Activated B cell treated with CpG ODN at 0.5 μM for 24 hours (primary cell): ENCODE data around the gene GJA3. TPM values are rescaled to one million over a fixed set of nuclear protein-coding genes. Genes with fewer than 3 reads are reported as not detected.

Experiments used
- ATAC-seq: fragments of 200-7000 bp; cut with Tn5 transposase; one replicate; pipeline ENCODE4 v1.10.0; 2021; ENCODE audit warnings: low read depth, mild to moderate bottlenecking, moderate library complexity
- CTCF ChIA-PET: fragments of 350-600 bp; sonication (Branson Sonifier 250); formaldehyde crosslinking; loops from one replicate; lab custom pipeline; 2021; ENCODE audit warnings: antibody characterized with exemption; lab: Charles Lee
- POLR2A ChIA-PET: fragments of 350-600 bp; sonication (Branson Sonifier 250); formaldehyde crosslinking; loops from one replicate; lab custom pipeline; 2021; ENCODE audit warnings: antibody characterized with exemption; lab: Charles Lee
- DNase-seq: peaks from one replicate; pipeline ENCODE4 v3.0.0; 2022
- H3K27ac Mint-ChIP-seq: one replicate; pipeline ENCODE4 v1.8.0; 2020; ENCODE audit warnings: mixed read lengths
- H3K27me3 Mint-ChIP-seq: one replicate; pipeline ENCODE4 v1.8.0; 2021; ENCODE audit warnings: mixed read lengths
- H3K36me3 Mint-ChIP-seq: one replicate; pipeline ENCODE4 v1.8.0; 2021; ENCODE audit warnings: low read depth, mixed read lengths
- H3K4me1 Mint-ChIP-seq: one replicate; pipeline ENCODE4 v1.8.0; 2021; ENCODE audit warnings: mixed read lengths
- H3K4me3 Mint-ChIP-seq: one replicate; pipeline ENCODE4 v1.8.0; 2020; ENCODE audit warnings: mild to moderate bottlenecking, mixed read lengths
- H3K9me3 Mint-ChIP-seq: one replicate; pipeline ENCODE4 v1.8.0; 2020; ENCODE audit warnings: mixed read lengths
- CTCF ChIP-seq: fragments of 200-600 bp; IDR thresholded peaks from one replicate; pipeline ENCODE4 v1.8.0; 2022; ENCODE audit warnings: antibody characterized with exemption, mild to moderate bottlenecking
- intact Hi-C: fragments of 100-400 bp; cut with micrococcal nuclease; formaldehyde crosslinking; loops from one replicate; pipeline ENCODE4 v1.15.1; 2024
- total RNA-seq: library from RNA; stranded (reverse); gene quantifications from 2 replicates; pipeline ENCODE4 v1.2.3, GENCODE V29; 2022

The GJA3 gene
- total RNA-seq, 1 donor from 2014 or later: 0.09 TPM

DNA sequence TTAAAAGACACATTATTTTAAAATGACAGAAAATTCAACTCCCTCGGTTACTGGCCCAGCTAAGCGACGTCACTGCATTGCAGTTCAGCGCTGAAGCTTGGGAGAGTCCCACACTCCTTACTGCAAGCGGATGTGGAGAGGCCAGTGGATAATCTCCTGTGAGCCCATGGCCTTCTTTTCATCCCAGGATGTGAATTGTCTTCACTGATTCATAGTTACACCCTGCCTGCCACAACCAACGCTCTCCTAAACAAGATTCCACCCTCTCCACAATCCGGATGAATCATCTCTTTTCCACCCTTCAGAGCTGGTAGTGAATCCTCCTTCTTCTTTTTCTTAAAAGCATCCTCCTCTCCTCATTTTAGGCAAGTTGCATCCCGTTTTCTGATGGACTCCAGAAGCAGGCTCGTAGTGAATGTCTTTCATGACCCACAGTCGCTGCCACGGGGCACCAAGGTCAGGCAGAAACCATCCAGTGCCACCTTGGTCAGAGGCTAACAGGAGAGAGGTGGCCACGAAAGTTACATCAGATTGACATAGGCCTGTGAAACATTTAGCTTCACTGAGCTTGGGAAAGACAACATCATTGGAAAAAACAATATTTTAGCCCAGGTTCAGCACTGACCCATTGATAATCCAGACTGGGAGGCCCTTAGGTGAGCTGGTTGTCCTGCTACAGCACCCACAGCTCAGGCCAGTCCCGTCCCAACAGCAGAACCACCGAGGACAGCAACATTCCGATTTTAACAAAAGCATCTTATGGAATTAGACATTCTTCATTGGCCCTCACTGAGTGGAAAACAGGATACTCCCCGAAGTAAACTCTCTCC is 29.8 kb upstream of the GJA3 start:
- Mint-ChIP-seq H3K9me3 (no peaks in the 10 kb centered on the region), H3K4me3 (no peak overlapping the region), H3K36me3 (no peaks in the 10 kb centered on the region), H3K27ac (no peak overlapping the region), H3K4me1 (peaks cover 20% of the 10 kb centered on the region), H3K27me3 (peaks cover 42% of the 10 kb centered on the region)
- POLR2A ChIA-PET: interaction anchor here (0.6 kb wide), 1 partner anchor 557 kb away, joined by 3 read pairs; the partner anchor contains the start of gene MPHOSPH8
- ATAC-seq: no peak
- DNase-seq: no peak
- intact Hi-C loops: loop anchor here (1.0 to 10.0 kb wide), 3 partner anchors 8 to 514 kb away; partner anchors contain the start of gene IL17D
- TF ChIP-seq CTCF: no peak
- CTCF ChIA-PET: interaction anchor here (1.1 kb wide), 1 partner anchor 12 kb away, joined by 4 read pairs; no protein-coding TSS in a partner anchor

DNA sequence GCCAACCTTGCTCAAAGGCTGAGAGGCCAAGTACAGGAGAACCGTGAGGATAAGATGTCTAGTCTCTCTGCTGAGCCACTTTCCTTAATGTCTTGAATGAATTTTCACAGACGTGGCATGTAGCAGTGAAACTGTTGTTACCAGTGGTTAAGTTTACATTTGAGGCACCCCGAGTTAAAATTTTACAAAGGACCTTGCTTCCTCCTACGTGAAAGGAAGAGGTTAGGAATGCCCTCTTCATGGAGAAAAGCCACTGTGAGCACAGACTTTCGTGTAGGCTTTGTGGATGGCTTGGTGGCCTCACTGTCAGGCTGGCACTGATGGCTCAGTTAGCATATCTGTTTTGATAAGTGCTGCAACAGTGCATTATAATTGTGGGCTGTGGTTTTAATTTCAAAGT is 29.2 kb upstream of the GJA3 start:
- intact Hi-C loops: loop anchor here (10.0 kb wide), 2 partner anchors 305 to 515 kb away; partner anchors contain the start of gene IL17D
- no peak overlapping the region for H3K27ac Mint-ChIP-seq
- no peak overlapping the region for H3K4me3 Mint-ChIP-seq
- peaks cover 39% of the 10 kb centered on the region for H3K27me3 Mint-ChIP-seq
- ATAC-seq: no peak
- no peak for TF ChIP-seq CTCF
- H3K4me1 Mint-ChIP-seq: peaks cover 20% of the 10 kb centered on the region
- DNase-seq: no peak
- CTCF ChIA-PET: no interaction called here
- no peaks in the 10 kb centered on the region for H3K9me3 Mint-ChIP-seq
- no peaks in the 10 kb centered on the region for H3K36me3 Mint-ChIP-seq
- POLR2A ChIA-PET: no interaction called here

DNA sequence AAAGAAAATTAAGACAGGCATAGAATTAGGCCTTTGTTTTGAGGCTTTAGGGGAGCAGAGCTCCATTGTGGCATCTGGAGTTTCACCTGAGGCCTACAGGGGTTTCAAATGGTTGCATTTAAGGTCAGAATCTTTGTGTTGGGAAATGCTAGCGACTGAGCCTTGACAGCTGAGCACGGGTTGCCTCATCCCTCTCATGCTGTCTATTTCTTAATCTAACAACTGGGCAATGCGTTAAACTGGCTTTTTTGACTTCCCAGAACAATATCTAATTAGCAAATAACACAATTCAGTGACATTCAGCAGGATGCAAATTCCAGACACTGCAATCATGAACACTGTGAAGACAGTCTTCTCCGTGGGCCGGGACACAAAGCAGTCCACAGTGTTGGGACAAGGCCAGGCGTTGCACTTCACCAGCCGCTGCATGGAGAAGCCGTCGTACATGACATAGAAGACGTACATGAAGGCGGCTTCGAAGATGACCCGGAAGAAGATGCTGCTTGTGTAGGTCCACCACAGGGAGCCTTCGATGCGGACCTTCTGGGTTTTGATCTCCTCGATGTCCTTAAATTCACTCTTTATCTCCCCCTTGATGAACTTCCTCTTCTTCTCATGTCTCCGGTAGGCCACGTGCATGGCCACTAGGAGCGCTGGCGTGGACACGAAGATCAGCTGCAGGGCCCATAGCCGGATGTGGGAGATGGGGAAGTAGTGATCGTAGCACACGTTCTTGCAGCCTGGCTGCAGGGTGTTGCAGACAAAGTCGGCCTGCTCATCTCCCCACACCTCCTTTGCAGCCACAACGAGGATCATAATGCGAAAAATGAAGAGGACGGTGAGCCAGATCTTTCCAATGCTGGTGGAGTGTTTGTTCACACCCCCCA is 28.1 kb upstream of the GJA3 start:
- POLR2A ChIA-PET: no interaction called here
- H3K27me3 Mint-ChIP-seq: peaks cover 27% of the 10 kb centered on the region
- intact Hi-C loops: no loop called here
- no peak overlapping the region for H3K27ac Mint-ChIP-seq
- TF ChIP-seq CTCF: no peak
- no peaks in the 10 kb centered on the region for H3K36me3 Mint-ChIP-seq
- CTCF ChIA-PET: interaction anchor here (1.1 kb wide), 1 partner anchor 8 kb away, joined by 3 read pairs; no protein-coding TSS in a partner anchor
- peaks cover 9% of the 10 kb centered on the region for H3K4me1 Mint-ChIP-seq
- H3K9me3 Mint-ChIP-seq: no peaks in the 10 kb centered on the region
- H3K4me3 Mint-ChIP-seq: no peak overlapping the region
- DNase-seq: no peak
- no peak for ATAC-seq

GRCh38 chr13:20186771-20187170 is 25.9 kb upstream of the GJA3 start:
- intact Hi-C loops: no loop called here
- no peaks in the 10 kb centered on the region for H3K9me3 Mint-ChIP-seq
- ChIA-PET CTCF (no interaction called here), POLR2A (no interaction called here)
- H3K36me3 Mint-ChIP-seq: no peaks in the 10 kb centered on the region
- no peak for ATAC-seq
- DNase-seq: no peak
- no peak overlapping the region for H3K27ac Mint-ChIP-seq
- H3K4me3 Mint-ChIP-seq: no peak overlapping the region
- H3K4me1 Mint-ChIP-seq: peaks cover 3% of the 10 kb centered on the region
- no peak for TF ChIP-seq CTCF
- peaks cover 25% of the 10 kb centered on the region for H3K27me3 Mint-ChIP-seq
